IPS-NIHi7 (cell line): ENCODE results near the gene C10orf95.

Experiments
- DNase-seq: peaks from one replicate; pipeline ENCODE4 v3.0.0; 2012; ENCODE audit warnings: mixed read lengths; ENCODE audit errors: extremely low spot score

C10orf95 gene

GRCh38 chr10:102401735-102402511 is 49.4 kb downstream of the C10orf95 start:
- peak; percentile 29 for DNase-seq

GRCh38 chr10:102401342-102401654 is 50.0 kb downstream of the C10orf95 start:
- DNase-seq: no peak

GRCh38 chr10:102400598-102401341 is 50.6 kb downstream of the C10orf95 start:
- DNase-seq: no peak

GRCh38 chr10:102400076-102400475 is 51.3 kb downstream of the C10orf95 start:
- no peak for DNase-seq
